SH-SY5Y (cell line): ENCODE measurements around the gene VPS8.

ENCODE experiments used
- GATA2 ChIP-seq: IDR thresholded peaks from 2 replicates; pipeline ENCODE4 v1.6.1; 2011; ENCODE audit warnings: mild to moderate bottlenecking, low read depth, low read length
- GATA3 ChIP-seq: IDR thresholded peaks from 2 replicates; pipeline ENCODE4 v1.6.1; 2011; ENCODE audit warnings: low read depth, mild to moderate bottlenecking, low read length, moderate library complexity

DNA sequence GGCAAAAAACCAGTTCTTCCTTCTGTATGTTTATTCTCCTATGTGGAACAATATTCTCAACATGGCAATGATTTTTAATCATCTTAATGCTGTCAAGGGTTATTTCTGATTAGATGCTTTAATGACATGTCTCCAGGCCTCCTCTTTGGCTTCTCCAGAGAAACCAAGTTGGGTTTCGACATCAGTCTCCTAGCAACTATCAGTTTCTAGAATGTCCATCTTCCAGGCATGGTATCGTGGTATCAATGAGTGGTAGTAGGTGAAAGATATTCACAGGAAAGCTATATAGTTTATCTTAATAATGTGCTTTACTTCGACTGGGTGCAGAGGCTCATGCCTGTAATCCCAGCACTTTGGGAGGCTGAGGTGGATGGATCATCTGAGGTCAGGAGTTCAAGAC is 212.4 kb downstream of the VPS8 start:
- no peak for TF ChIP-seq GATA3
- TF ChIP-seq GATA2, result no peak
